GM21825 (cell line): ENCODE data around the gene CLCN6.

ENCODE experiments used
- ATAC-seq: cut with Tn5 transposase; IDR thresholded peaks from one replicate; pipeline ENCODE4 v1.9.1; 2021; ENCODE audit warnings: mild to moderate bottlenecking, moderate library complexity; ENCODE audit not compliant: unreplicated experiment

Gene CLCN6

GRCh38 chr1:11823366-11824137 is 17.6 kb downstream of the CLCN6 start:
- no peak for ATAC-seq

GRCh38 chr1:11825131-11825530 is 19.1 kb downstream of the CLCN6 start:
- no peak for ATAC-seq

- no peak for ATAC-seq
Measured at GRCh38 chr1:11826946-11827345, 21.0 kb downstream of the CLCN6 start.

GRCh38 chr1:11828511-11828910 is 22.5 kb downstream of the CLCN6 start:
- ATAC-seq: no peak

- ATAC-seq: no peak
Measured at GRCh38 chr1:11831945-11832725, 26.1 kb downstream of the CLCN6 start.

GRCh38 chr1:11833497-11833896 is 27.5 kb downstream of the CLCN6 start:
- ATAC-seq: no peak

- no peak for ATAC-seq
Measured at GRCh38 chr1:11833900-11834299, 27.9 kb downstream of the CLCN6 start.

- ATAC-seq: no peak
Measured at GRCh38 chr1:11835441-11836225, 29.6 kb downstream of the CLCN6 start.

- ATAC-seq: no peak
Measured at GRCh38 chr1:11836955-11837766, 31.2 kb downstream of the CLCN6 start.

- no peak for ATAC-seq
Measured at GRCh38 chr1:11837767-11838348, 31.9 kb downstream of the CLCN6 start.

- peak; percentile 51 for ATAC-seq
Measured at GRCh38 chr1:11838349-11839272, 32.6 kb downstream of the CLCN6 start.

- ATAC-seq: no peak
Measured at GRCh38 chr1:11839727-11840705, 34.0 kb downstream of the CLCN6 start.

- ATAC-seq: no peak
Measured at GRCh38 chr1:11841245-11842153, 35.5 kb downstream of the CLCN6 start.

GRCh38 chr1:11842154-11843041 is 36.4 kb downstream of the CLCN6 start:
- ATAC-seq: no peak

GRCh38 chr1:11845641-11846335 is 39.8 kb downstream of the CLCN6 start:
- ATAC-seq: no peak
